Activated CD8-positive, alpha-beta memory T cell treated with anti-CD3 and anti-CD28 coated beads, Interleukin-2, amount 50 U/mL, for 24 hours (primary cell): Measurements from ENCODE around the gene TMEM176A.

ENCODE experiments used
- DNase-seq: peaks from one replicate; pipeline ENCODE4 v3.0.0-alpha.2; 2020; ENCODE audit errors: extremely low read depth

Gene TMEM176A

DNA sequence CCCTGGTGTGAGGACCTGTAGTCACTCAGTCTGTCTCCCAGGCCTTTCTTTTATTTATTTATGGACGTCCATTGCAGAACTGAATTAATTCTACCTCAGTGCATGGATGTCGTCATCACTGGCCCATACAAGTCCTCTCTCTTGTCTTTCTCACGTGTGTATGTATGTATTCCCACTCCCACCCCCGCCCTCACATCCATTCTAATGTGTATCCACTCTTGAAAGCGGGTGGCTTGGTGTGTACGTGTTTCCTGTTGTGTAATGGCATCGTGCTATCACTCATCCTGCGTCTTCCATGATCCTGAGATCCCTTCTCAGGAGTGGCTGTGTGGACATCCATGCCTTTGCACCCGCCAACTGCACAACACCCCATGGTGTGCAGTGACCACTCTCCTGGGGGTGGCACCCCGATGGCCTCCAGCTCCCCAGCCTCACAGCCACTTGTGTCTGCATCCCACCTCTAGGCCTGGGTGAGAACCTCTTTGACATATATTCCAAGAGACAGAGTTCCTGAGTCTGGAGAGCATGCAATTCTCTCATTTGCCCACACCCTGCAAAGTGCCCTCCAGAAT is 48.7 kb downstream of the TMEM176A start:
- no peak for DNase-seq

DNA sequence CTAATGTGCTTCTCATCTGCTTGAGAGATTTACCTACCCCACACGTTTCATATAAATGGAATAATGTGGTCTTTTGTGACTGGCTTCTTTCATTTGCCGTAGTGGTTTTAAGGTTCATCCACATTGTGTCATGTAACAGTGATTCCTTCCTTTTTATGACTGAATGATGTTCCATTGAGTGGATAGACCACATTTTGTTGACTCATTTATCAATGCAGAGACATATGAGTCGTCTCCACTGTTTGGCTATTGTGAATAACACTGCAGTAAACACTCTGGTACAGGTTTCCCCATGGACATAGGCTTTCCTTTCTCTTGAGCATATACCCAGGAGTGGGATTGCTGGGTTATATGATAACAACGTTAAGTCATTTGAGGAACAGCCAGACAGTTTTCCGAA is 49.7 kb downstream of the TMEM176A start:
- DNase-seq, result no peak

DNA sequence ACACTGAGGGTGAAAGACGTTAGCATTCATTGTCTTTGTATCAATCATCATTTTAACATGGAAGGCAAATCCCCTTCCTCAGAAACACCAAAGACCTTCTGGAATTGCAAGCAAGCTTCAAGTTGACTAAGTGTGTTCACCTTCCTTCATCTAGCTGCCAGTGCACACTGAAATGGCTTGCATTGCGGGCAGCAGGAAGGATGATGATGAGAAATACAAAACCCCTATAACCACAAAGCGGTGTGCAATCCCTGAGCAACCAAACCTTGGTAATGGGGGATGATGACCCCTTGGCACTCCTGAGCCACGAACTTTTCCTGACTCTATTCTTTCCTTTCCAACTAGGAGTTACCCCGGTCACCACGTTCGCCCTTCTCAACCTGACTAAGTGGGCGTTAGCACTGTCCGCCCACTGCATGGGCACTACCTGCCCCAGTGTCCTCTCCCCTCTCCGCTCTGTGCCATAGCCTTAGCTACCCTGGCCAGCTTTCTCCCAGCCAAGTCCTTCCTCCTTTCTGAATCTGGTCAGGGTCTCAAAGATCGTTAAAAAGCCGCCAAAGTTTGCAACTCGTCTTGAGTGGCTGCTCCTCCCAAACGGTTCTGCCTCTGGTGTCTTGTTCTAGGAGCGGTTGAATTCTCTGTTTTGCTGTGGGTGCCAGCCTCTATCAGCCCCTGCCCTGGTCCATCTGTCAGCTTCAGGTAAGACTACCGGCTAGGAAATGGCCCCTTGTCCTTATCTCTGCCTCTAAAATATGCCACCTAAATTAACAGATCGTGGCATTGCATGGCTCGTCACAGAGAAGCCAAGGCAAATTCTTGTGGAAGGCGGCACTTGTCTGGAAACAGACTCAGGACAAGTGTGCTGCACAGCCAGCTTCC is 51.2 kb downstream of the TMEM176A start:
- DNase-seq, result no peak

DNA sequence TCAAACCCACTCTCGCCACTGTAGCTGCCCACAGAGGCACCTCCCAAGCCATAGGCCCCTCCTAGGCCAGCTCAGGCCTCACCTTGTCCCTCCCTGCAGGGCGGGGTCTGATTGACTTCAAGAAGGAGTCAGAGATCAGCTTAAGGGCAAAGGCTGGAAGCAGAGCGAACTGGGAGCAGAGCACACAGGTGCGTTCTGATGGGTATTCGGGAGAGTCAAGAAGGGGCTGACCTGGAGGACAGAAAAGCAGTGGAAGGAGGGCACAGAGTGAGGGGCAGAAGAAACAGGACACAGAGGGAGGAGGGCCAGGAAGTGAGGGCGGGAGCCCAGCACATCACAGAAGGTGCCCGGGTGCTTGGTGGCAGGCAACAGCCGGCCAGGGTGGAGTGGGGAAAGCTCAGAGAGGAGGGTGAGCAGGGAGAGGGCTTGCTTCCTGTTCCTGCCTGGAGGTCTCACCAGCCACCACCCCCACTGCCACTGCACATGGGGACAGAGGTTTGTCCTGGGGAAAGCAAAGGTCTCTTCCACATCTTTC is 51.9 kb downstream of the TMEM176A start, which contains the start of gene AOC1:
Gene AOC1, plus strand, starts transcription at position 147 of the 535 bp plus-strand sequence. CDS start 3,954 bp downstream, outside the sequence.
- no peak for DNase-seq

DNA sequence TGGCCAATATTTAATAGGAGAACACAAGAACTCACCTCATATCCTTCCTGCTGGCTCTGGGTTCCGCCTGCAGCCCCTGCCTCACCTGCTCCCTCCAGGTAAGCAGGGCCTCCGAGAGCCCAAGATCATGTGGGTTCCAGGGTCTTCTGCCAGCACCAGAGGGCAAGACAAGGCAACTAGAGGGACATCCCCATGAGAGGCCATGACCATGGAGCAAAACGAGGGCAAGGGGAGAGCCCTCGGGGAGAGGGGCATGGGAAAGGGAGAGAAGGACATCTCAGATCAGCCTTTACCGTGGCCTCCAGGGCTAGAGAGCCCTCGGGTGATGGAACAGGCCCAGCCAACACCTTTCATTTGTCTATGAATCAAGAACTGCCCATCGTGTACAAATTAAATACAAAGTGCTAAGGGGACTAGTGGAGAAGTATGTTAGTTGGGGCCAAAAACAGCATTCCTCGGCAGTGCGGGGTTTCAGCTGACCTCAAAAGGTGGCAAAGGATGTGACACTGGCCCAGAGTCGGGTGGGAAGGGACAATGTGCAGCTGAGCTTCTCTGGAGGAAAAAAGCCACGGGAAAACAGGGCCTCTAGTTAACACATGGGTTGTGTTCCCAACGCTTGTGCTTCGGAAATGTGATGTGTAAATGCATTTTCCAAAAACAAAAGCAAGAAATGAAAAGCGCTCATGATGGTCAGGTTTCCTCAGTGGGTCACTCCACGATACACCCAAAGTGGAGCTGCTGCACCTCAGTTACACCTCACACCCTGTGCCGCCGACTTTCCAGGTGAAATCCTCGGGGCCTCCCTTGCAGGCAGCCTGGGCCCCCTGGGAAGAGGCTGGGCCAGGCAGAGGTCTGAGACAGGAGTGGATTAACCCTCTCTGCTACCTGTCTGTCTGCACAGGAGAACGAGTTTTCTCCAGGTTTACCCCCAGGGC is 53.8 kb downstream of the TMEM176A start:
- DNase-seq, result no peak
